Endothelial cell of umbilical vein (primary cell): ENCODE results near the gene CLIP1. TPM values are rescaled to one million over a fixed set of nuclear protein-coding genes. Genes with fewer than 3 reads are reported as not detected.

Source experiments
- BruUV-seq: library from RNA; stranded (reverse); fragments of 400-500 nt; replicated peaks from 2 replicates; lab custom pipeline; 2021; lab: Mats Ljungman, UMichigan
- CTCF ChIA-PET: fragments of 300-600, 350-600 bp; sonication (Branson Sonifier 250); formaldehyde crosslinking; loops from one replicate; lab custom pipeline; 2021; ENCODE audit warnings: antibody characterized with exemption, inconsistent platforms; lab: Charles Lee
- POLR2A ChIA-PET: fragments of 300-600, 350-600 bp; sonication (Branson Sonifier 250); formaldehyde crosslinking; loops from one replicate; lab custom pipeline; 2021; ENCODE audit warnings: antibody characterized with exemption, inconsistent platforms; lab: Charles Lee
- DNase-seq: peaks from one replicate; pipeline ENCODE4 v3.0.0-alpha.2; 2011; ENCODE audit warnings: low read depth, low spot score
- FAIRE-seq: peaks from 2 replicates; lab custom pipeline; 2011; peaks lifted over from hg19 to GRCh38; lab: Jason Lieb, UNC
- H2AFZ ChIP-seq: 2 replicates; pipeline ENCODE4 v1.6.0; 2012; ENCODE audit warnings: low read depth, low read length, control low read depth, inconsistent platforms
- H3K27ac ChIP-seq: 2 replicates; pipeline ENCODE4 v1.5.1; 2011; ENCODE audit warnings: low read depth, mild to moderate bottlenecking, control low read depth, low read length, moderate library complexity; ENCODE audit not compliant: insufficient read depth
- H3K27me3 ChIP-seq, 2 experiments: 2 replicates each; pipeline versions ENCODE4 v1.6.0 to v1.6.1; 2011; ENCODE audit warnings: low read length in 2 of 2, mixed read lengths in 1 of 2; ENCODE audit not compliant: control insufficient read depth in 2 of 2, insufficient read depth in 2 of 2
- H3K36me3 ChIP-seq, 2 experiments: 2 replicates in 1 of 2; 3 replicates in 1 of 2; pipeline ENCODE4 v1.5.1; 2011; ENCODE audit warnings: low read length in 2 of 2, mild to moderate bottlenecking in 1 of 2, moderate library complexity in 1 of 2; ENCODE audit not compliant: control insufficient read depth in 2 of 2, insufficient read depth in 2 of 2; ENCODE audit errors: extremely low read depth in 1 of 2
- H3K4me1 ChIP-seq: 3 replicates; pipeline ENCODE4 v1.5.1; 2011; ENCODE audit warnings: mild to moderate bottlenecking, low read length; ENCODE audit not compliant: control insufficient read depth, insufficient read depth; ENCODE audit errors: extremely low read depth
- H3K4me2 ChIP-seq: 2 replicates; pipeline ENCODE4 v1.6.1; 2011; ENCODE audit warnings: low read length, control low read depth, mixed read lengths; ENCODE audit not compliant: insufficient read depth
- H3K4me3 ChIP-seq, 3 experiments: fragments of 200-600 bp in 1 of 3; sonication (generic), shearing (Covaris generic) in 1 of 3; replicated peaks in 1 of 3; 2 replicates each; pipeline ENCODE4 v1.5.1; 2011 to 2016; ENCODE audit warnings: control low read depth in 3 of 3, low read length in 3 of 3, mild to moderate bottlenecking in 2 of 3, inconsistent platforms in 1 of 3, low read depth in 1 of 3, moderate library complexity in 1 of 3; ENCODE audit not compliant: insufficient read depth in 1 of 3
- H3K79me2 ChIP-seq: 2 replicates; pipeline ENCODE4 v1.6.0; 2012; ENCODE audit warnings: low read length, inconsistent platforms; ENCODE audit not compliant: control insufficient read depth, insufficient read depth
- H3K9ac ChIP-seq: replicated peaks from 2 replicates; pipeline ENCODE3; 2011; ENCODE audit warnings: low read length, control low read depth; ENCODE audit not compliant: insufficient read depth; ENCODE audit errors: extremely low read depth
- H3K9me1 ChIP-seq: replicated peaks from 3 replicates; pipeline ENCODE4 v1.6.0; 2011; ENCODE audit warnings: mild to moderate bottlenecking, low read length; ENCODE audit not compliant: control insufficient read depth, insufficient read depth; ENCODE audit errors: extremely low read depth
- H3K9me3 ChIP-seq: replicated peaks from 2 replicates; pipeline ENCODE4 v1.5.1; 2012; ENCODE audit warnings: low read length, inconsistent platforms; ENCODE audit not compliant: control insufficient read depth, insufficient read depth
- H4K20me1 ChIP-seq: replicated peaks from 2 replicates; pipeline ENCODE3; 2011; ENCODE audit warnings: mild to moderate bottlenecking, low read length; ENCODE audit not compliant: control insufficient read depth, insufficient read depth; ENCODE audit errors: extremely low read depth
- EZH2 ChIP-seq: IDR thresholded peaks from 2 replicates; pipeline ENCODE4 v1.6.1; 2012; ENCODE audit warnings: borderline replicate concordance, low read depth, mild to moderate bottlenecking, moderate library complexity, low read length, inconsistent platforms; ENCODE audit not compliant: severe bottlenecking
- FOS ChIP-seq: IDR thresholded peaks from 2 replicates; pipeline ENCODE4 v1.6.1; 2011; ENCODE audit warnings: mild to moderate bottlenecking, low read length, moderate library complexity, borderline replicate concordance; ENCODE audit not compliant: insufficient read depth
- GATA2 ChIP-seq: IDR thresholded peaks from 2 replicates; pipeline ENCODE4 v1.7.0; 2011; ENCODE audit warnings: low read depth, mild to moderate bottlenecking, moderate library complexity, mixed read lengths, low read length; ENCODE audit not compliant: insufficient read length, insufficient read depth
- JUN ChIP-seq: IDR thresholded peaks from 2 replicates; pipeline ENCODE4 v1.6.1; 2011; ENCODE audit warnings: borderline replicate concordance, low read depth; ENCODE audit not compliant: insufficient read length, insufficient read depth
- MYC ChIP-seq: IDR thresholded peaks from one replicate; pipeline ENCODE4 v1.6.1; 2011; ENCODE audit warnings: mild to moderate bottlenecking, low read depth, low read length
- POLR2A ChIP-seq: IDR thresholded peaks from 2 replicates; pipeline ENCODE4 v1.6.1; 2012; ENCODE audit warnings: low read depth, mild to moderate bottlenecking, control low read depth, low read length
- POLR2AphosphoS5 ChIP-seq: IDR thresholded peaks from 2 replicates; pipeline ENCODE4 v1.6.1; 2012; ENCODE audit warnings: low read depth, mild to moderate bottlenecking, control low read depth, low read length, moderate library complexity; ENCODE audit not compliant: insufficient read depth
- dilution Hi-C: fragments of 300-500 bp; cut with MboI; formaldehyde crosslinking; loops from one replicate; pipeline ENCODE4 v1.15.0; 2019; ENCODE audit warnings: low sequenced_read_pairs; ENCODE audit not compliant: extremely low pct_ligation_motif_present
- intact Hi-C: fragments of 100-400 bp; cut with micrococcal nuclease; formaldehyde crosslinking; loops from one replicate; pipeline ENCODE4 v1.10.0; 2022
- polyA plus RNA-seq, 4 experiments: library from polyadenylated mRNA; depleted of rRNA in 3 of 4; stranded (reverse) in 3 of 4; unstranded in 1 of 4; fragments of >200 nt; gene quantifications; 2 replicates each; pipeline versions ENCODE4 v1.2.1 to v1.2.3, GENCODE V29; 2011 to 2012; ENCODE audit warnings: missing spikeins in 1 of 4
- total RNA-seq: library from RNA; stranded (reverse); gene quantifications from 2 replicates; pipeline ENCODE4 v1.2.3, GENCODE V29; 2021
- TF ChIP-seq, protein P1 (sequence below): IDR thresholded peaks from 2 replicates; pipeline ENCODE4 v1.6.1; 2011; ENCODE audit not compliant: insufficient read depth, insufficient read length
- TF ChIP-seq, protein P2 (sequence below), 2 donors: IDR thresholded peaks; 1 replicate in 1 of 2; 2 replicates in 1 of 2; pipeline ENCODE4 v1.5.1; 2011; ENCODE audit warnings: low read length in 2 of 2, mild to moderate bottlenecking in 2 of 2, moderate library complexity in 2 of 2, control low read depth in 1 of 2, inconsistent platforms in 1 of 2, low read depth in 1 of 2; ENCODE audit not compliant: insufficient read depth in 1 of 2; ENCODE audit errors: extremely low read depth in 1 of 2

CLIP1 gene
- total and polyA plus RNA-seq, 2 donors (not counting 3 experiments of a cell fraction or from before 2014, with no cell fraction given) = 56.5 to 84.3 TPM

DNA sequence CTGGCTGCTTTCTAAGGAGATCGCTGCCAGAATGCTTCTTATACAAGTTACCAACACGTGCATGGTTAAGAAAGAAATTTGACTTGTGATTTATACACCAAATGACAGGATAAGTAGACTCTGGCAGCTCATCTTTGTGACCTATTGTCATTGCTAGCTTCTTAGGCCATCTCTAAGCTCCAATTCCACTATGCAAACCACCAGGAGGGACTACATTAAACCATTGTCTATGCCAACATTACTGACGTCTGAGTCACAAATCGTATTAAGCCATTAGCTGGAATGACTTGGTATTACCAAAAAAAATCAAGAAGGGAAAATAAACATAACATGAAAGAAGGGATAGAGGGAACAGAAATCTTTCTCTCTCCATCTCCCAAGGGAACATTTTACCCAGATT, 140.4 kb downstream of the CLIP1 start:
- POLR2A ChIA-PET = no interaction called here
- peak; percentile 13 for DNase-seq
- Histone ChIP-seq H3K4me1 (no peaks in the 10 kb centered on the region), H3K36me3 (peaks cover 0 to 12% of the 10 kb centered on the region in 2 experiments), H2AFZ (no peak overlapping the region), H3K27ac (no peak overlapping the region), H3K9me1 (no peaks in the 10 kb centered on the region), H3K9ac (no peak overlapping the region), H3K79me2 (no peaks in the 10 kb centered on the region), H3K27me3 (no peaks in the 10 kb centered on the region), H3K4me2 (no peak overlapping the region), H4K20me1 (no peaks in the 10 kb centered on the region), H3K4me3 (no peak overlapping the region), H3K9me3 (no peaks in the 10 kb centered on the region)
- no TSS peak for BruUV-seq
- dilution Hi-C loops (no loop called here), intact Hi-C loops (no loop called here)
- CTCF ChIA-PET = no interaction called here
- no peak for TF ChIP-seq JUN
- TF ChIP-seq EZH2 = no peak
- no peak for TF ChIP-seq POLR2A
- no peak for TF ChIP-seq FOS
- TF ChIP-seq, protein P1, sequence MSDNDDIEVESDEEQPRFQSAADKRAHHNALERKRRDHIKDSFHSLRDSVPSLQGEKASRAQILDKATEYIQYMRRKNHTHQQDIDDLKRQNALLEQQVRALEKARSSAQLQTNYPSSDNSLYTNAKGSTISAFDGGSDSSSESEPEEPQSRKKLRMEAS = no peak
- TF ChIP-seq MYC = no peak
- TF ChIP-seq POLR2AphosphoS5 = no peak
- TF ChIP-seq, protein P2, sequence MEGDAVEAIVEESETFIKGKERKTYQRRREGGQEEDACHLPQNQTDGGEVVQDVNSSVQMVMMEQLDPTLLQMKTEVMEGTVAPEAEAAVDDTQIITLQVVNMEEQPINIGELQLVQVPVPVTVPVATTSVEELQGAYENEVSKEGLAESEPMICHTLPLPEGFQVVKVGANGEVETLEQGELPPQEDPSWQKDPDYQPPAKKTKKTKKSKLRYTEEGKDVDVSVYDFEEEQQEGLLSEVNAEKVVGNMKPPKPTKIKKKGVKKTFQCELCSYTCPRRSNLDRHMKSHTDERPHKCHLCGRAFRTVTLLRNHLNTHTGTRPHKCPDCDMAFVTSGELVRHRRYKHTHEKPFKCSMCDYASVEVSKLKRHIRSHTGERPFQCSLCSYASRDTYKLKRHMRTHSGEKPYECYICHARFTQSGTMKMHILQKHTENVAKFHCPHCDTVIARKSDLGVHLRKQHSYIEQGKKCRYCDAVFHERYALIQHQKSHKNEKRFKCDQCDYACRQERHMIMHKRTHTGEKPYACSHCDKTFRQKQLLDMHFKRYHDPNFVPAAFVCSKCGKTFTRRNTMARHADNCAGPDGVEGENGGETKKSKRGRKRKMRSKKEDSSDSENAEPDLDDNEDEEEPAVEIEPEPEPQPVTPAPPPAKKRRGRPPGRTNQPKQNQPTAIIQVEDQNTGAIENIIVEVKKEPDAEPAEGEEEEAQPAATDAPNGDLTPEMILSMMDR (IDR thresholded peaks at IDR 0.05; ENCODE audit: extremely low read depth in 1 of 2, insufficient read depth in 1 of 2, low read depth in 1 of 2, low read length in 2 of 2) = no peak
- TF ChIP-seq GATA2 = no peak
- no peak for FAIRE-seq
